NCI-H748 treated with DMSO at 0.1 percent for 48 hours (cell line): ENCODE measurements around the gene PUS10.
"Not testable (repeated sequence)": the region's sequence is repeated elsewhere in the genome, so short reads cannot be mapped to it uniquely, and the experiment has no call there.

Experiments
- DNase-seq: peaks from one replicate; lab custom pipeline; 2025; lab: John Stamatoyannopoulos, UW

PUS10 gene, protein sequence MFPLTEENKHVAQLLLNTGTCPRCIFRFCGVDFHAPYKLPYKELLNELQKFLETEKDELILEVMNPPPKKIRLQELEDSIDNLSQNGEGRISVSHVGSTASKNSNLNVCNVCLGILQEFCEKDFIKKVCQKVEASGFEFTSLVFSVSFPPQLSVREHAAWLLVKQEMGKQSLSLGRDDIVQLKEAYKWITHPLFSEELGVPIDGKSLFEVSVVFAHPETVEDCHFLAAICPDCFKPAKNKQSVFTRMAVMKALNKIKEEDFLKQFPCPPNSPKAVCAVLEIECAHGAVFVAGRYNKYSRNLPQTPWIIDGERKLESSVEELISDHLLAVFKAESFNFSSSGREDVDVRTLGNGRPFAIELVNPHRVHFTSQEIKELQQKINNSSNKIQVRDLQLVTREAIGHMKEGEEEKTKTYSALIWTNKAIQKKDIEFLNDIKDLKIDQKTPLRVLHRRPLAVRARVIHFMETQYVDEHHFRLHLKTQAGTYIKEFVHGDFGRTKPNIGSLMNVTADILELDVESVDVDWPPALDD

DNA sequence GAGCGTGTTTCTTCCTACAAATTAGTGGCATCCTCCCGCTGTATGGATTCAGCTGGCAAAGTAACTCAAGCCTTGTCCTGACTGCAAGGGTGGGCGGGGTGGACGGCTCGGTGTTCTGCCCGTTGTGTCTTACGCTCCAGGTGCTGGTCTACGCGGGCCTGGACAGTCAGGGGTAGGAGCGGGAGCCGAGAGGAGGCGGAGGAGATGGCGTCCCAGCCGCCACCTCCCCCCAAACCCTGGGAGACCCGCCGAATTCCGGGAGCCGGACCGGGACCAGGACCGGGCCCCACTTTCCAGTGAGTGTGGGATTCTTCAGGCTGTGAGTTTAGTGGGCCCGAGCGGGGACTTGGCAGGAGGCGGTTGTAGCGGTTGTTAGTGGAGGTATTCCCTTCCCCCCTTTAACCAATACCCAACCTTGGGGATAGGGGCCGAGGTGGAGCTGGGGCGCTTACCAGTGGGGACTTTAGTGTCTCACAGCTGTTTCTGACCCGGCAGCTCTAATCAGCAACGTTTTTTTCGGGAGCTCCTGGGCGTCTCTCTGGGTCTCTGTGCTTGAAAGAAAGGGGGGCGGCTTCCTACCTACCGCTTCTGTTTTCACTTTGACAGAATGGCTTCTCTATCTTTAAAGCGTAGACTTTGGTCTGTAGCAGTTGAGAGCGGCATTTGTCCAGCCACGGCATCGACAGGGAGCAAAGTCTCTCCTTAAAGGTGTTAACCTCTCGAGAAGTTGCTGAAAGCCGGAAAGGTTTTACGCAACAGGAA lies at the start of gene PUS10, which contains the start of gene PEX13:
TSS of gene PUS10 (minus strand) at position 700 of the 762 bp plus-strand sequence. CDS start 6,365 bp downstream, outside the sequence.
TSS of gene PEX13 (plus strand) at position 165 of the 762 bp plus-strand sequence. CDS start at position 205, 40 bp downstream.
- no peak for DNase-seq

DNA sequence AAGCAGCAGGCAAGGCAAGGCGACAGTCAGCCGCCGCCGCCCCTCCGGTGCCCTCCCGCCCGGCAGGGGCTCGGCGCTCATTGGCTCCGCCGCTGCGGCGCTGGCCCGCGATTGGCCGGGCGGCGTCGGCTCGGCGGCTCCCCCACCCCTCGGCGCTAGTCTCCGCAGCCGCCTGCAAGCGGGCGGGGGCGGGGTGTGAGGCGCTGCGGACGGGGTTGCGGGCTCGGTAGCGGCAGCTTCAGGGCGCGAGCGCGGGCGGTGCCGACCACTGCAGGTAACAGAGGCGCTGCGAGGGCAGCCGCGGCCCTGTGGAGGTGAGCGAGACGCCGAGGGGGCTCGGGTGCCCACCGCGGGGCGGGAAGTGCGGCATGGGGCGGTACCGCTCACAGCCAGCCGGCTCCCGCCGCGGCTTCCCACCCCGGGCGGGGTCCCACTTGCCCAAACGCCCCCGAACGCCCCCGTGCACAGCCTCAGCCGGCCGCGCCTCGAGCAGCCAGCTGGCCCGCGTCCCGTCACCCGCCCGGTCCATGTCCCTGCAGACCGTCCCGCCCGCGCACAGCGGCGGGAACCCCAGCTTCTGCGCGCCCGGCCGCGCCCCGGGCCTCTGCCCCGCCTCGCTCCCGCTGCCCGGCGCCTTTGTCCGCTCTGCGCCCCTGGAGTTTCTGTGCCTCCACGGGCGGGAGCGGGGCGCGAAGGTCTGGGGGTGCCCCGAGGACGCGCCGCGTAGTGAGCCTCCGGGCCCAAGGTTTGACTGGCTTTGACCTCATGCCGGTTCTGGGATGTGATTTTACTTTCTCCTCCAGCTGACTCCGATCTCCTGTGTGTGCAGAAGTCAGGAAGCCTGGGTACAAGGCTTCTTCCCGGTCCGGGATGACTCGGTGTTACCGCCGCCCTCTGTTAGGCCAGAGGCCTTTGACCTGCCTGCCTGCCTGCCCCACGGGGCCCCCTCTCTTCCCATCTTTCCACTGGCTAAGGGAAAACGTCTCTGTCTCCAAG lies 48.0 kb upstream of the PUS10 start, which contains the start of gene SANBR:
TSS of gene SANBR (plus strand) at position 158 of the 996 bp plus-strand sequence. CDS start 4,480 bp downstream, outside the sequence.
- peak; percentile 79 for DNase-seq

DNA sequence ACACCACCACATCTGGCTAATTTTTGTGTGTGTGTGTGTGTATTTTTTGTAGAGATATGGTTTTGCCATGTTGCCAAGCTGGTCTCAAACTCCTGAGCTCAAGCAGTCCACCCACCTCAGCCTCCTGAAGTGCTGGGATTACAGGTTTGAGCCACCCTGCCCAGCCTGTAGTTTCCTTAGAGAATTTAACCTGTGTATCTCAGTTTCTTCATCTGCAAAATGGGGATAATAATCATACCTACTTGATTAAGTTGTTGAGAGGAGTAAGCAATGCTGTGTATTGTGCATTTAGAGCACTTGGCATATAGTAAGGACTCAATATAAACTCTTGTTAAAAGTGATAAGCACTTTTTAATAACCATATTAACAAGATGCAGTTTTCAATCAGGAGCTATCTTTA lies 41.3 kb upstream of the PUS10 start:
- no peak for DNase-seq

DNA sequence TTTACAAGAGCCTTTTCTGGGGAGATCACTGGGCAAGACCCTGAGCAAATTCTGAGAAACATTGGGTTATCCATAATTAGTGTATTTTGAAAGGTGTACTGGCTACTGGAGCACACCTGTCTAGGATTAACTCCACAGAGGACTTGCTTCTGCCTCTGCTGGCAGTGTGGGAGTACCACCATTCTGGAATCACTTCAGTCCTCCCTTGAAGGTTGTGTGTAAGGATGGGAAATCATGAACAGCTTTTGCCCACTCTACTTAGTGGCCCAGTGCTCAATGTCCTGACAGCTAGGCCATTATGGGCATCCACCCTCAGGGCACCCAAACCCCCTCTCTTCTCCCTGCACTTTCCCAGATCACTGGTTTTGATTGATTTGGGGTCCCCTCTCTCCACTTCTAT lies 39.5 kb upstream of the PUS10 start:
- no peak for DNase-seq

DNA sequence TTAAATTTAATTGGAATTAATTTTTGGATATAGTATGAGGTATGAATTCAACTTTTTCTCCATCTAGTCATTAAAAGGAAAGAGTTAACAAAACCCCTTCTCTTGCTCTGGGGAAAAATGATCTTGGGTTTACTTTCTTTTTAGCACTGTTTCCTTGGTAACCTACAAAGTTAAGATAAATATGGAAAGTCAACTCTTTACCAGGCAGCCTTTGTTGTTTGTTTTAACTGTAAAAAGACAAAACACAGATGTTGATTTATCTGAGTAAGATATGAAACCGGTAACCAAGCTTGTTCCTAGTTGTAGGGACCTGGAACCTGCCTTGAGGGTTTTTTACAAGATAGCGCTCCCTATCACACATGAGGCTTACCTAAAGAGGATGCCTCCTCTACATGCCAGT lies 37.5 kb upstream of the PUS10 start:
- DNase-seq, result no peak

DNA sequence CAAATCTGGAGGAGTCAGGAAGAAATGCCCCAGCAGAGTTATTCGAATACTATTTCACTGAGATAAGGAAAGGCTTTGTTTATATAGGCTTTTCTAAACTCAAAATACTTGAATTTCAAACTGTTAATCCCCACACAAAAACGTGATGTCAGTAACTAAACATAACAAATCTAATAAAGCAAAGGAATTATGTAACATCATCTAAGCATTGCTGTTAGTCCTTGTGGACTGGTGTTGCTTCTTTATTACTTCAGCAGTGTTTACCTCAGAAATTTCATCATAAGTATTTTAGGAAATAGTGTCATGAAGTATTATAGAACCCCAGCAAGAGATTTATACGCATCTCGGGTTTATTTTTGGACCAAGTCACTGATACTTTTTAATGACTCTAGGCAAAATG lies 27.9 kb upstream of the PUS10 start:
- no peak for DNase-seq

DNA sequence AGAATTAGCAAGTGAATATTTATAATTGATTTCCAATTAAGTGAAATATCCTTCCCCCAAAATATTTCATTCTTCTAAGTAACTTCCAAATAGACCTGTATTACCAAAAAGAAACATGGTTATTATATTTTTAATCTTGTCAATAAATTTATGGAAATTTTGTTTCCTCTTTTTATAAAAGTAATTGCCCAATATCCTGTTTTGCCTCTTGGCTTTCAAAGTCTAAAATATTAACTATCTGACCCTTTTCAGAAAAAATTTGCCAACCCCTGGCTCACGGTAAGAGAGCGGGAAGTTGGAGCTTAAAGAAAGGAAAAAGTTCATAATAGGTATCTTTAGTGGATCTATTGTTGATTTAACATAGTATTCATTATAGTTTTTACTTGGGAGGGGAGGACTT lies 27.2 kb upstream of the PUS10 start:
- DNase-seq, result no peak

DNA sequence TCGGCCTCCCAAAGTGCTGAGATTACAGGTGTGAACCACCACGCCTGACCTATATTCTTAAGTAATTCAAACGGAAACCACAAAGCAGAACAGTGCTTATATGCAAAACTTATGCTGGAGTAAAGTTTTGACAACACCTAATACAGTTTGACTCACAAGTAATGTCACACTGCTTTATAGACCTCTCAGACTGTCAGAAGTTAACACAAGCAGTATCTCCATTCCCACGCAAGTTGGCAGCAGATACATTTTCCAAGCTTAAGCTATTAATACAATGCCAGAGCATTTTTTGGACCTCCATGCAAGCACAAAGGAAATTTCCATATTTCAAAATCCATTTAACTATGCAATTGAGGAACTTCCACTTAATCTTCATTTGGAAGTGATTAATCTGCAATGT lies 26.6 kb upstream of the PUS10 start:
- DNase-seq, result no peak

DNA sequence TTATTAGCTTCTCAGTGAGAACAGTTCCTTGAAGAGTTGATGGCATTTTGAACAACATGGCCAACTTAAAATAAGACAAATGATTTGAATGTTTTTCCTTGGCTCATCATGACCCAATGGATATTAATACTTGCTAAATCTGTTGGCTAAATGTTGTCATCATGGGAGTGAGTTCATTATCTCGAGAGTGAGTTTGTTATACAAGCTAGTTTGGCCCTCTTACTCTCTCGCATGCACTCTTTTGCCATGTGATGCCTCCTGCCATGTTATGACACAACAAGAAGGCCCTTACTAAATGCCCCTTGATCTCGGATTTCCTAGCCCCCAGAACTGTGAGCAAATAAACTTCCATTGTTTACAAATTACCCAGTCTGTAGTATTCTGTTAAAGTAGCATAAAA lies 24.8 kb upstream of the PUS10 start:
- no peak for DNase-seq

DNA sequence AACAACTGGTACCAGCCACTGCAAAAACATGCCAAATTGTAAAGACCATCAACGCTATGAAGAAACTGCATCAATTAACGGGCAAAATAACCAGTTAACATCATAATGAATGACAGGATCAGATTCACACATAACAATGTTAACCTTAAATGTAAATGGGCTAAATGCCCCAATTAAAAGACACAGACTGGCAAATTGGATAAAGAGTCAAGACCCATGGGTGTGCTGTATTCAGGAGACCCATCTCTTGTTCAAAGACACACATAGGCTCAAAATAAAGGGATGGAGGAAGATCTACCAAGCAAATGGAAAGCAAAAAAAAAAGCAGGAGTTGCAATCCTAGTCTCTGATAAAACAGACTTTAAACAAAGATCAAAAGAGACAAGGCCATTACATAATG lies 18.6 kb upstream of the PUS10 start:
- not testable (repeated sequence) for DNase-seq

DNA sequence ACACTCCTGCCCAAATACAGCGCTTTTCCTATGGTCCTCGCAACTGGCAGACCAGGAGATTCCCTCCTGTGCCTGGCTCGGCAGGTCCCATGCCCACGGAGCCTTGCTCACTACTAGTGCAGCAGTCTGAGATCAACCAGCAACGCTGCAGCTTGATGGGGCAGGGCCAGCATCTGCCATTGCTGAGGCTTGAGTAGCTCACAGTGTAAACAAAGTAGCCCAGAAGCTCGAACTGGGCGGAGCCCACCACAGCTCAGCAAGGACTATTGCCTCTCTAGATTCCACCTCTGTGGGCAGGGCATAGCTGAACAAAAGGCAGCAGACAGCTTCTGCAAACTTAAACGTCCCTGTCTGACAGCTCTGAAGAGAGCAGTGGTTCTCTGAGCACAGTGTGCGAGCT lies 16.5 kb upstream of the PUS10 start:
- not testable (repeated sequence) for DNase-seq

DNA sequence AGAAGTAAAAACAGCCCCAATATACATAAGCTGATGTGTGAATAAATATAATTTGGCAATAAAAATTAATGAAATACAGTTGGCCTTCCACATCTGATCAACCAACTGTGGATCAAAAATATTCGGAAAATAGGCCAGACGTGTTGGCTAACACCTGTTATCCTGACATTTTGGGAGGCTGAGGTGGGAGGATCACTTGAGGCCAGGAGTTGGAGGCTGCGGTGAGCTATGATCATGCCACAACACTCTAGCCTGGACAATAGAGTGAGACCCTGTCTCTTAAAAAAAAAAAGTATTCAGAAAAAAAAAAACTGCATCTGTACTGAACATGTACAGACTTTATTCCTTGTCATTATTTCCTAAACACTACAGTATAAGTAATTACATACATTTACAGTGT lies 11.5 kb upstream of the PUS10 start:
- no peak for DNase-seq

DNA sequence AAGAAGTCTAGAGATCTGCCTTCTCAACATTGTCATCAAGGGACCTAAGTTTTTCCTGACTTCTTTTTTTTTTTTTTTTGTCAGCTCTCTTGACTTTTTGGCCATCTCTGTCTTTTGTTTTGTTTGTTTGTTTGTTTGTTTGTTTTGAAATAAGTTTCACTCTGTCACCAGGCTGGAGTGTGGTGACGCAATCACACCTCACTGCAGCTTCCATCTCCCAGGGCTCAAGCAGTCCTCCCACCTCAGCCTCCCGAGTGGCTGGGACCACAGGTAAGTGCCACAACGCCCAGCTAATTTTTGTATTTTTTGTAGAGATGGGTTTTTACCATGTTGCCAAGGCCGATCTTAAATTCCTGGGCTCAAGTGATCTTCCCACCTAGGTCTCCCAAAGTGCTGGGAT lies 5.6 kb upstream of the PUS10 start:
- DNase-seq, result no peak

DNA sequence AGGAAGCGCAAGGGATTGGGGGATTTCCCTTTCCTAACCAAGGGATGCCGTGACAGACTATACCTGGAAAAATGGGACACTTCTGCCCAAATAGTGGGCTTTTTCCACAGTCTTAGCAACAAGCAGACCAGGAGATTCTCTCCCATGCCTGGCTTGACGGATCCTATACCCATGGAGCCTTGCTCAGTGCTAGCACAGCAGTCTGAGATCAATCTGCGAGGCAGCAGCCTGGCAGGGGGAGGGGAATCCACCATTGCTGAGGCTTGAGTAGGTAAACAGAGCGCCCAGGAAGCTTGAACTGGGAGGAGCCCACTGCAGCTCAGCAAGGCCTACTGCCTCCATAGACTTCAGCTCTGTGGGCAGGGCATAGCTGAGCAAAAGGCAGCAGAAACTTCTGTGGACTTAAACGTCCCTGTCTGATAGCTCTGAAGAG lies 3.2 kb upstream of the PUS10 start:
- no peak for DNase-seq

DNA sequence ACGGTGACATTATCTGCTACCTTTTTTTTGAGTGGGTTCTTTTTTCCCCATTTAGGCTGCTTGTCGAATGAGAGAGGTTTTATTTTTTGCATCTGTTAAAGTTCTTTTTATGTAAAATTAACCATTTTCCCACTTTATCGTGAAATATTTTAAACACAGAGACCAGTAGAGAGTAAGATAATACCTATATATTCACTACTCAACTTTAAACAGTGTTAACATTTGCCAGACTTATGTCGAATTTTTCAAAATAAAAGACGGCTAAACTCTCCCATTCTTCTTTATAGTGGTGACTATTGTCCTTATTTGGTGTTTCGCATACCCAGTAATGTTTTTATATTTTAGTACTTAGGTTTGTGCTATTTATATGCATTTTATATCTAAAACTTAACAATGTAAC lies 743 bp upstream of the PUS10 start:
- DNase-seq, result no peak

DNA sequence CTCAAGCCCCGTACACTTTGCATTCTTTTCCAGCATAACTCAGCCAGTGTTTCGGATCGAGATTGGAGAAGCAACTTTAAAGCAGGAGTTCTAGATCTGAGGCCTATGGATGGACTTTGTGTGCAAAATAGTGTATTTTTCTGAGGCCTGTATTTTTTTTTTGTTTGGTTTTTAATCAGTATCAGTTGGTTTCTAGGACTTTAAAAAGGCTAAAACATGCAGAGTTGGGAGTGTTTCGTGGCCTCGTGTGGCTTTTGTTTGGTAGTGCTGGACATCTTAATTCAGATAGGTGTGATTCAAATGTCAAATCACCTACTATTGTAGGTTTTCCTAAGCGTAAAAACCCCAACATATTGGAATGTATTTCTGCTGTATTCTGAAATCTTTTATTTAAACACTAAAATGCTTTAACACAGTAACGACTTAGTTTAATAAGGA lies 282 bp upstream of the PUS10 start:
- DNase-seq, result no peak

DNA sequence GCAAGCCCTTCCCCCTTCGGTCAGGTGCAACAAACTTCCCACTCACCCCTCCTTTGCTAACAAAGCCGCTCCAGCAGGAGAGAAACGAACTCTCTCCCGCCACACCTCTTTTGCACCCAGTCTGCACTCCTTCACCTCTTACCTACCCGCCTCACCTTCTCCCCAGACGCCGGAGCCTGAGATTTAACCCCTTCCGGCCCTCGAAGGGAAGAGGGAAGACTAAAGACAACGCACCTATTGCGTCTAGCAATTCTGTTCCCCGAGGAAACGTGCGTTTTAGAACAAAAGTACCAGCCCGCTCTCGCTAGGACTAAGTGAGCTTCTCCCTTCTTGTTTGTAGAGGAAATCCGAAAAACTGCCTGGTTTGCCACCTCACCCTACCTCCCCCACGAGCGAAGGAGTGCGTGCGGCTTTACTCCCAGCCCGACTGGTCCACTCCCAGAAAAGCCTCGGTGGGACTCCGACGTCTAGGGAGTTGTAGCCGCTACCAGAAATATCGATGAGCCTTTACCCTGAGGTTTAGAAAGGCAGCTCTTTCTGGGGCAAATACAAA lies 976 bp downstream of the PUS10 start:
- DNase-seq, result peak; percentile 55

DNA sequence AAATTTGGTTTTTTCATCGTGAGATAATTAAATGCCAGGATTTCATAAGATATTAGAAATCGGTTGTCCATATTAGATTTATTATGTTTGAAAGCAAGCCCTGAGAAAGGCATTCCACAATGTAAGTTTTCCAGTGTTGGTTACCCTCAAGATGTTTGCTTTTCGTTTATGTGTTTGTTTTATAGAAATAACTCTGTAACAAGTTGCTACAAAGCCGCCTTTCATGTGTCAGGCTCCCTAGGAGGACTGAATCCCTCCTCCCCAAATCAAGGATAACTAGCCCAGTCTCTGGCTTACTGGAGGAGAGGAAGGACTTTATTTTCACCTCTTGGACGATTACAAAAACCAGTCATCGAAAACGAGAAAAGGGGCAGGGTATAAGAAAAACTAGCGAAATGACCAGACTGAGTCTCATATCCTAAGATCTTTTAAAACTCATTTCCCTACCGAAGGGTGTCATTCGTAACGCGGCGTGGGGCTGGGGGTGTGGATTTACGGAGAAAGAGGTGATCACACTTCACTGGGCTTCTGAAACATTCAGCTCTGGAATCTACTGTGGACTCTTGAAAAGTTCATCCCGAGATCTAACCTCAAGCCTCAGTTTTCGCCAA lies 1.6 kb downstream of the PUS10 start:
- no peak for DNase-seq

DNA sequence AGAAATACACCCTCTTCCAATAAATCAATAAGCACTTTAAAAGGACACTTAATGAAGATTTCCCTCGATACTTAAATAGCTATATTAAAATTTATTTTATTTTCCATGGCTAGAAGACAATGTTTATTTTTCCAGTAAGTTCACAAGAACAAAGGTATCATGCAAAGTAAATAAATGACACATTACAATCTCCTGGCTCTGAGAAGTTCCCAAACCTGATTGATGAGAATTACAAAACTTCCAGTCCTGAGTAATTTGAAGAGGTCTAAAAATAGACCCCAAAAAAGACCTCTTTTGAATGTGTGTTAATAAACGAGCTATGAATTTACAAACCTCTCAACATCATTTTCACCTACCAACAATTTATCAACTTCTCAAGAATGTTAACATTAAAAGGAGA lies 2.1 kb downstream of the PUS10 start:
- DNase-seq, result no peak

DNA sequence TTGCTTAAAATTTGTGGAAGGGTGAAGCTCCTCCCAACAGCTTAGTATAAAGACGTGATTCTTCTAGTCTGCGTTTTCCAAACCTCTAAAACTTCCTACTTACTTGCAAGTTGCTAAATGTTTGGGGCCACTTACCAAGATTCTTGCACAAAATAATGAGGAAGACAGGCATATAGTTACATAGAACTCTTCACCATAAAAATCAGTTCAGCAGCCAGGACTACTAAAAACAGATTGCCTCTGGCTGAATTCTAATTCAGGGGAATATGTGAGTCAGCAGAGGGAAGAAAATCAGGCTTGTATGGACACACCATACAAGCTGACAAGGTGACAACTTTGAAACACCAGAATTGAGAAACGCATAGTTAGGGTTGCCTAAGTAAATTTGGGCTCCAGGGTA lies 3.3 kb downstream of the PUS10 start:
- no peak for DNase-seq

DNA sequence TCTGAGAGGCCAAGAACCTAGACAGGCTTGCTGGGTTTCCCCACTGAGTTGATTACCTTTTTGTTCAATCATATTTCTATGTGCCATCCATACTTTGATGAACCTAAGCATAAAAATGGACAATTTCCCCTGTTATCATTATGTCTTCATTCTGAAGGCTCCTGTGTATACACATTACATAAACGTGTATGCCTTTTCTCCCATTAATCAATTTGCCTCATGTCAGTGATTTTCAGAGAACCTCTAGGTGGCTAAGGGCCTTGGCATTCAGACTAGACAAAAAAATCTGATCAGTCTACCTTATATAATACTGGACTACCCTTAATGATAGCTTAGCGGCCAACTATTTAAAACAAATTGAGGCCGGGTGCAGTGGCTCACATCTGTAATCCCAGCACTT lies 4.7 kb downstream of the PUS10 start:
- no peak for DNase-seq
